NCI-H510A treated with DMSO at 0.1 percent for 48 hours (cell line): ENCODE measurements around the gene CRB3.

Source experiments
- DNase-seq: peaks from one replicate; lab custom pipeline; 2025; lab: John Stamatoyannopoulos, UW

The CRB3 gene

GRCh38 chr19:6466526-6467248, 2.6 kb downstream of the CRB3 start:
- no peak for DNase-seq

GRCh38 chr19:6467384-6467783, 3.3 kb downstream of the CRB3 start:
- DNase-seq: no peak

GRCh38 chr19:6470173-6470572, 6.1 kb downstream of the CRB3 start:
- no peak for DNase-seq

GRCh38 chr19:6471076-6471475, 7.0 kb downstream of the CRB3 start:
- DNase-seq: no peak

GRCh38 chr19:6472713-6473112, 8.6 kb downstream of the CRB3 start:
- DNase-seq: no peak

- no peak for DNase-seq
Measured at GRCh38 chr19:6473647-6474046, 9.6 kb downstream of the CRB3 start.

- no peak for DNase-seq
Measured at GRCh38 chr19:6475321-6476108, 11.4 kb downstream of the CRB3 start.

GRCh38 chr19:6476155-6476895, 12.3 kb downstream of the CRB3 start:
- no peak for DNase-seq

- DNase-seq: no peak
Measured at GRCh38 chr19:6476896-6477431, 12.9 kb downstream of the CRB3 start.

- no peak for DNase-seq
Measured at GRCh38 chr19:6478815-6479214, 14.7 kb downstream of the CRB3 start.

- DNase-seq: no peak
Measured at GRCh38 chr19:6479836-6480398, 15.8 kb downstream of the CRB3 start.

GRCh38 chr19:6480848-6481415, 16.9 kb downstream of the CRB3 start:
- no peak for DNase-seq

GRCh38 chr19:6481541-6482342, 17.7 kb downstream of the CRB3 start, which contains the start of gene DENND1C:
Gene DENND1C, minus strand, starts transcription at chr19:6481787. Its CDS starts 92 bp downstream, at chr19:6481695.
- no peak for DNase-seq

GRCh38 chr19:6482343-6482686, 18.2 kb downstream of the CRB3 start:
- DNase-seq: no peak

GRCh38 chr19:6483235-6483634, 19.2 kb downstream of the CRB3 start:
- no peak for DNase-seq

GRCh38 chr19:6484230-6484629, 20.2 kb downstream of the CRB3 start:
- DNase-seq: no peak

GRCh38 chr19:6484831-6485230, 20.8 kb downstream of the CRB3 start:
- no peak for DNase-seq

GRCh38 chr19:6489278-6490061, 25.4 kb downstream of the CRB3 start:
- no peak for DNase-seq

- DNase-seq: no peak
Measured at GRCh38 chr19:6490134-6490533, 26.1 kb downstream of the CRB3 start.
